HFF-Myc (cell line): ENCODE measurements around the gene ZNF675.
"Not testable (repeated sequence)": the region's sequence is repeated elsewhere in the genome, so short reads cannot be mapped to it uniquely, and the experiment has no call there.

Source experiments
- DNase-seq: peaks from one replicate; pipeline ENCODE4 v3.0.0-alpha.2; 2011; ENCODE audit warnings: low read depth; ENCODE audit errors: extremely low read depth
- H3K4me3 ChIP-seq: replicated peaks from 2 replicates; pipeline ENCODE4 v1.5.1; 2011; ENCODE audit warnings: low read depth, mild to moderate bottlenecking, control low read depth, low read length
- TF ChIP-seq, protein P1 (sequence below): IDR thresholded peaks from 2 replicates; pipeline ENCODE4 v1.5.1; 2012; ENCODE audit warnings: mild to moderate bottlenecking, low read depth, low read length, control low read depth; ENCODE audit errors: missing control alignments

The ZNF675 gene

DNA sequence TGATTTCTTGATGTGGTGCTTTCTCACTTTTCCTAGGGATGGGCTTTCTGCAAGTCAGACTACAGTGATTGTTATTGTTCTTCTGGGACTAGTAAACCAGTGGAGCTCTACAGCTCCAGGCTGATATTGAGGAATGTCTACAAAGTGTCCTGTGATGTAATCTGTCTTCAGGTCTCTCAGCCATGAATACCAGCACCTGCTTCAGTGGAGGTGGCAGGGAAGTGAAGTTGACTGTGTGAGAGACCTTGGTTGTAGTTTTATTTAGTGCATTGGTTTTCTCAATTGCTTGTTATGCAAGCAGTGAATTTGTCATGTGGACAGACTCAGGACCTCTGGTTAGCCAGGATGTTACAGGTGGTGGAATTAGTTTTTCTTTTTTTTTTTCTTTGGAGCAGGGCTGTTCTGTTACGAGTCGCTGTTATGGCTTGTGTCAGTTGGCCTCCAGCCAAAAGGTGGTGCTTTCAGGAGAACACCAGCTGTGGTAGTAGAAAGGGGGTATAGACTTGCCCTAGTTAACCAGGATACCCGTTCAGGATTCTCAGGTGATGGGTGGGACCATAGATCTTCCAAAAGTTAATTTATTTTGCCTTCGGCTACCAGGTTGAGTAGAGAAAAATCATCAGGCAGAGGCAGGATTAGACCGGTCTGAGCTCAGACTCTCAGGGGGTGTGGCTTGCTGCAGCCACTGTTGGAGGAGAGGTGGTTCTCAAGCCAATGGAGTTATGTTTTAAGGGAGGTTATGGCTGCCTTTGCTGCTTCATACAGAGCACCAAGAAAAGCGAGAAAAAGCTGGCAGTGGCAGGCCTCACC is 11.9 kb upstream of the ZNF675 start:
- TF ChIP-seq, protein P1, sequence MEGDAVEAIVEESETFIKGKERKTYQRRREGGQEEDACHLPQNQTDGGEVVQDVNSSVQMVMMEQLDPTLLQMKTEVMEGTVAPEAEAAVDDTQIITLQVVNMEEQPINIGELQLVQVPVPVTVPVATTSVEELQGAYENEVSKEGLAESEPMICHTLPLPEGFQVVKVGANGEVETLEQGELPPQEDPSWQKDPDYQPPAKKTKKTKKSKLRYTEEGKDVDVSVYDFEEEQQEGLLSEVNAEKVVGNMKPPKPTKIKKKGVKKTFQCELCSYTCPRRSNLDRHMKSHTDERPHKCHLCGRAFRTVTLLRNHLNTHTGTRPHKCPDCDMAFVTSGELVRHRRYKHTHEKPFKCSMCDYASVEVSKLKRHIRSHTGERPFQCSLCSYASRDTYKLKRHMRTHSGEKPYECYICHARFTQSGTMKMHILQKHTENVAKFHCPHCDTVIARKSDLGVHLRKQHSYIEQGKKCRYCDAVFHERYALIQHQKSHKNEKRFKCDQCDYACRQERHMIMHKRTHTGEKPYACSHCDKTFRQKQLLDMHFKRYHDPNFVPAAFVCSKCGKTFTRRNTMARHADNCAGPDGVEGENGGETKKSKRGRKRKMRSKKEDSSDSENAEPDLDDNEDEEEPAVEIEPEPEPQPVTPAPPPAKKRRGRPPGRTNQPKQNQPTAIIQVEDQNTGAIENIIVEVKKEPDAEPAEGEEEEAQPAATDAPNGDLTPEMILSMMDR, result no peak
- no peak overlapping the region for H3K4me3 ChIP-seq
- no peak for DNase-seq

DNA sequence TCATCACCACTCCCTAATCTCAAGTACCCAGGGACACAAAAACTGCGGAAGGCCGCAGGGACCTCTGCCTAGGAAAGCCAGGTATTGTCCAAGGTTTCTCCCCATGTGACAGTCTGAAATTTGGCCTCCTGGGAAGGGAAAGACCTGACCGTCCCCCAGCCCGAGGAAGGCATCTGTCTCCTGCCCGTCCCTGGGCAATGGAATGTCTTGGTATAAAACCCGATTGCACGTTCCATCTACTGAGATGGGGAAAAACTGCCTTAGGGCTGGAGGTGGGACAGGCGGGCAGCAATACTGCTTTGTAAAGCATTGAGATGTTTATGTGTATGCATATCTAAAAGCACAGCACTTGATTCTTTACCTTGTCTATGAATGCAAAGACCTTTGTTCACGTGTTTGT is 5.9 kb upstream of the ZNF675 start:
- DNase-seq, H3K4me3 ChIP-seq: not testable (repeated sequence)

DNA sequence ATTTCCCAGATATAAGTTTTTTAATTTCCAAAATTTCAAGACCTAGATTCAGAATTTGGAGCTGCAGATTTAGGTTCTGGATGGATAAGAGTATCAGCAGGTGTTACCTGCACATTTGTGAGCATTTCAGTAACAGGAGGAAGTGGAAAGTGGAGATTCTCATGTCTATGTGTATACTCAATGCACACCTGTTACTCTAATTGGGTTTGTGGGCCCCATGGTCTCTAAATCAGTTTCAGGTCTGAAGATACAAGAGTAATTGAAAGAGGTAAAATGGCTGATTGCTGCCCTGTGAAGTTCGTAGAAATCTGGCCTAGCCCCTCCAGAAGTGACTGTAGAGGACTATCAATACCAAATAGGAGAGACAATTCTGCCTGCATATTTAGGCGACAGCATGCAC is 13.9 kb downstream of the ZNF675 start:
- DNase-seq, result no peak
- TF ChIP-seq, protein P1, result no peak
- H3K4me3 ChIP-seq, result no peak overlapping the region

DNA sequence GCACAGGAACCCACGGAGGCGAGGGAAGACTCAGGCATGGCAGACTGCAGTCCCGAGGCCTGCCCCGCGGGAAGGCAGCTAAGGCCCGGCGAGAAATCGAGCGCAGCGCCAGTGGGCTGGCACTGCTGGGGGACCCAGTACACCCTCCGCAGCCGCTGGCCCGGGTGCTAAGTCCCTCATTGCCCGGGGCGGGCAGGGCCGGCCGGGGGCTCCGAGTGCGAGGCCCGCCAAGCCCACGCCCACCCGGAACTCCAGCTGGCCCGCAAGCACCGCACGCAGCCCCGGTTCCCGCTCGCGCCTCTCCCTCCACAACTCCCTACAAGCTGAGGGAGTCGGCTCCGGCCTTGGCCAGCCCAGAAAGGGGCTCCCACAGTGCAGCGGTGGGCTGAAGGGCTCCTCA is 18.4 kb downstream of the ZNF675 start:
- not testable (repeated sequence) for H3K4me3 ChIP-seq, DNase-seq

DNA sequence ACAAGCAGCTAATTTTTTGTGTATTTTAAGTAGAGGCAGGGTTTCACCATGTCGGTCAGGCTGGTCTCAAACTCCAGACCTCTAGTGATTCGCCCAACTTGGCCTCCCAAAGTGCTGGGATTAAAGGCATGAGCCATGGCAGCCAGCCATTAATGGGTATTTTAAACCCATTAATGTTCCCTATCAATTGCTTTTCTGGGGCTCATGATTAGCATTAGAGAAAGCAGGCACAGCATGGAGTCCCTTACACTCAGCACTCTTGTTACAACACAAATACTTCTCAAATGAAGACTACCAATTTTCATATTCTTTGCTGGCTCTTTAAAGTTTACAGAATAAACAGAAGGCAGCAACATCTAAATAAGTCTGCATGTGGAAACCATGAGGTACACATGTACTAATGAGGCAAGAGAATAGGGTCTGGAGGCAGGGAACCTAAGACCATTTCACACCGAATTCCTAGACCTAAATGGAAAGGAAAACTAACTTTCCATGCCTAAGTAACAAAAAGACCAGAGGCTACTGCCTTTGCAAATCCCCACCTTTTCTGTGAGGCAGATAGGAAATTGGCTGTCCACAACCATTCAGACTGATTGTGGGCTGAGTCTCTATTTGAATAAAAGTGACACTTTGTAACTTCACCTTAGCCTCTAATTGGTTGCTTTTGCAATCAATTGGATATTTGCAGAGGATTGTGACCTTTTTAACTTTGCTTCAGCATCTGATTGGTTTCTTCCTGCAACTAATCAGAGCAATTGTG is 21.2 kb downstream of the ZNF675 start:
- H3K4me3 ChIP-seq, result no peak overlapping the region
- TF ChIP-seq, protein P1, result no peak
- no peak for DNase-seq

DNA sequence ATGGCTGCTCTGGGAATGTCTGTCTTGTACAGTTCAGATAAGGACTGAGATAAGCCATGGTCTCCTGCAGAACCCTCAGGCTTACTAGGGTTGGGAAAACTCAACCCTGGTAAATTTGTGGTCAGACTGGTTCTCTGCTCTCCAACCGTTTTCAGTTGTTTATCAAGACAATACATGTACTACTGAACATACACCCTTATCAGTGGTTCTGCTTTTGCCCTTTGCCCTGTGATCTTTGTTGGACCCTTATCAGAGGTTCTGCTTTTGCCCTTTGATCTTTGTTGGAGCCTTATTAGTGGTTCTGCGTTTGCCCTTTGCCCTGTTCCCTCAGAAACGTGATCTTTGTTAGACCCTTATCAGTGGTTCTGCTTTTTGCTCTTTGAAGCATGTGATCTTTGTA is 37.2 kb downstream of the ZNF675 start:
- not testable (repeated sequence) for DNase-seq, H3K4me3 ChIP-seq
